ENCODE measurements around the gene SLC38A7. TPM values are rescaled to one million over a fixed set of nuclear protein-coding genes. Genes with fewer than 3 reads are reported as not detected.
A peak's percentile ranks its signal among the peaks of the same experiment; 100 is the strongest.

SLC38A7 gene
- total and polyA plus RNA-seq, 2 of the 13 experiments (the other 11 are each of a cell fraction or from before 2014, with no cell fraction given), result 13.2 to 14.1 TPM

GRCh38 chr16:58654560-58655214 lies 29.9 kb downstream of the SLC38A7 start (continued):
- TF ChIP-seq ZNF782 (CRISPR knock-in tag; IDR thresholded peaks at IDR 0.05; ENCODE audit: borderline replicate concordance) (0 out of 2 replicates have a peak, but pooled peaks have one; percentile 42), ZNF383 (CRISPR knock-in tag; IDR thresholded peaks at IDR 0.05; ENCODE audit: borderline replicate concordance) (peak; percentile 47; the same call in 1 of the 2 replicates), FOSL1 (CRISPR knock-in tag; IDR thresholded peaks at IDR 0.05; ENCODE audit: borderline replicate concordance) (no peak), AGO2 (optimal IDR thresholded peaks at IDR 0.05; ENCODE audit: low read depth, low read length) (no peak), KAT7 (CRISPR knock-in tag; IDR thresholded peaks at IDR 0.05; ENCODE audit: borderline replicate concordance) (no peak), ZNF746 (CRISPR knock-in tag; IDR thresholded peaks at IDR 0.05) (no peak), ZNF224 (CRISPR knock-in tag; IDR thresholded peaks at IDR 0.05) (no peak), FOXK1 (CRISPR knock-in tag; IDR thresholded peaks at IDR 0.05; ENCODE audit: borderline replicate concordance, low read depth) (no peak), NFKBIZ (CRISPR knock-in tag; IDR thresholded peaks at IDR 0.05) (0 out of 2 replicates have a peak, but pooled peaks have one; percentile 17), ATF7-NPFF (CRISPR knock-in tag; IDR thresholded peaks at IDR 0.05; ENCODE audit: low read depth) (no peak), ATF4 (CRISPR knock-in tag; IDR thresholded peaks at IDR 0.05) (peak in 1 of 2 experiments; percentile 90; a peak in 2 of 4 replicates), MBD4 (IDR thresholded peaks at IDR 0.05; ENCODE audit: borderline replicate concordance, low read length) (no peak), ZFX (CRISPR knock-in tag; IDR thresholded peaks at IDR 0.05; ENCODE audit: low read depth) (peak; percentile 37; the same call in 1 of the 2 replicates), AKAP8 (CRISPR knock-in tag; IDR thresholded peaks at IDR 0.05) (no peak), ZNF251 (CRISPR knock-in tag; IDR thresholded peaks at IDR 0.05) (no peak), ZNF839 (CRISPR knock-in tag; IDR thresholded peaks at IDR 0.05; ENCODE audit: borderline replicate concordance) (no peak), ZNF552 (CRISPR knock-in tag; IDR thresholded peaks at IDR 0.05; ENCODE audit: borderline replicate concordance) (no peak), NONO (IDR thresholded peaks at IDR 0.05) (no peak), NONO (CRISPR knock-in tag; conservative IDR thresholded peaks at IDR 0.05) (no peak), NR2C2 (CRISPR knock-in tag; IDR thresholded peaks at IDR 0.05; ENCODE audit: borderline replicate concordance) (peak; percentile 41; the same call in 1 of the 2 replicates), ZNF260 (CRISPR knock-in tag; IDR thresholded peaks at IDR 0.05; ENCODE audit: borderline replicate concordance, low read depth) (no peak), CC2D1A (CRISPR knock-in tag; IDR thresholded peaks at IDR 0.05) (no peak), ZNF674 (CRISPR knock-in tag; IDR thresholded peaks at IDR 0.05; ENCODE audit: low read depth) (no peak)
- TF ChIP-seq, protein P1, sequence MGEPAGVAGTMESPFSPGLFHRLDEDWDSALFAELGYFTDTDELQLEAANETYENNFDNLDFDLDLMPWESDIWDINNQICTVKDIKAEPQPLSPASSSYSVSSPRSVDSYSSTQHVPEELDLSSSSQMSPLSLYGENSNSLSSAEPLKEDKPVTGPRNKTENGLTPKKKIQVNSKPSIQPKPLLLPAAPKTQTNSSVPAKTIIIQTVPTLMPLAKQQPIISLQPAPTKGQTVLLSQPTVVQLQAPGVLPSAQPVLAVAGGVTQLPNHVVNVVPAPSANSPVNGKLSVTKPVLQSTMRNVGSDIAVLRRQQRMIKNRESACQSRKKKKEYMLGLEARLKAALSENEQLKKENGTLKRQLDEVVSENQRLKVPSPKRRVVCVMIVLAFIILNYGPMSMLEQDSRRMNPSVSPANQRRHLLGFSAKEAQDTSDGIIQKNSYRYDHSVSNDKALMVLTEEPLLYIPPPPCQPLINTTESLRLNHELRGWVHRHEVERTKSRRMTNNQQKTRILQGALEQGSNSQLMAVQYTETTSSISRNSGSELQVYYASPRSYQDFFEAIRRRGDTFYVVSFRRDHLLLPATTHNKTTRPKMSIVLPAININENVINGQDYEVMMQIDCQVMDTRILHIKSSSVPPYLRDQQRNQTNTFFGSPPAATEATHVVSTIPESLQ (CRISPR knock-in tag; conservative IDR thresholded peaks at IDR 0.05), result no peak
- TF ChIP-seq, protein P2, sequence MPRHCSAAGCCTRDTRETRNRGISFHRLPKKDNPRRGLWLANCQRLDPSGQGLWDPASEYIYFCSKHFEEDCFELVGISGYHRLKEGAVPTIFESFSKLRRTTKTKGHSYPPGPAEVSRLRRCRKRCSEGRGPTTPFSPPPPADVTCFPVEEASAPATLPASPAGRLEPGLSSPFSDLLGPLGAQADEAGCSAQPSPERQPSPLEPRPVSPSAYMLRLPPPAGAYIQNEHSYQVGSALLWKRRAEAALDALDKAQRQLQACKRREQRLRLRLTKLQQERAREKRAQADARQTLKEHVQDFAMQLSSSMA (CRISPR knock-in tag; IDR thresholded peaks at IDR 0.05), result no peak
- TF ChIP-seq, protein P3, sequence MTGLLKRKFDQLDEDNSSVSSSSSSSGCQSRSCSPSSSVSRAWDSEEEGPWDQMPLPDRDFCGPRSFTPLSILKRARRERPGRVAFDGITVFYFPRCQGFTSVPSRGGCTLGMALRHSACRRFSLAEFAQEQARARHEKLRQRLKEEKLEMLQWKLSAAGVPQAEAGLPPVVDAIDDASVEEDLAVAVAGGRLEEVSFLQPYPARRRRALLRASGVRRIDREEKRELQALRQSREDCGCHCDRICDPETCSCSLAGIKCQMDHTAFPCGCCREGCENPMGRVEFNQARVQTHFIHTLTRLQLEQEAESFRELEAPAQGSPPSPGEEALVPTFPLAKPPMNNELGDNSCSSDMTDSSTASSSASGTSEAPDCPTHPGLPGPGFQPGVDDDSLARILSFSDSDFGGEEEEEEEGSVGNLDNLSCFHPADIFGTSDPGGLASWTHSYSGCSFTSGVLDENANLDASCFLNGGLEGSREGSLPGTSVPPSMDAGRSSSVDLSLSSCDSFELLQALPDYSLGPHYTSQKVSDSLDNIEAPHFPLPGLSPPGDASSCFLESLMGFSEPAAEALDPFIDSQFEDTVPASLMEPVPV (CRISPR knock-in tag; IDR thresholded peaks at IDR 0.05), result no peak

Data from HepG2 (cell line).